Measurements from ENCODE around the gene LDLRAD3.

GRCh38 chr11:36215693-36216060 is 271.8 kb downstream of the LDLRAD3 start:
- TF ChIP-seq CTCF (IDR thresholded peaks at IDR 0.05 in 2 of 3, conservative IDR thresholded peaks at IDR 0.05 in 1 of 3; ENCODE audit: borderline replicate concordance in 1 of 3, insufficient read depth in 1 of 3, low read depth in 2 of 3, low read length in 2 of 3) (no peak), EZH2 (IDR thresholded peaks at IDR 0.05) (no peak), RAD21 (IDR thresholded peaks at IDR 0.05; ENCODE audit: low read depth) (no peak), YY1 (IDR thresholded peaks at IDR 0.05; ENCODE audit: extremely low read depth, insufficient replicate concordance, low read depth, low read length) (no peak), ZFX (IDR thresholded peaks at IDR 0.05) (no peak), EZH2phosphoT487 (IDR thresholded peaks at IDR 0.05; ENCODE audit: borderline replicate concordance) (no peak), POLR2A (IDR thresholded peaks at IDR 0.05; ENCODE audit: borderline replicate concordance, extremely low read depth, insufficient read depth, insufficient read length) (no peak), EGR1 (IDR thresholded peaks at IDR 0.05; ENCODE audit: low read depth) (no peak), ZNF274 (IDR thresholded peaks at IDR 0.05; ENCODE audit: low read depth, low read length) (no peak), SRF (IDR thresholded peaks at IDR 0.05; ENCODE audit: low read depth) (no peak)
- TF ChIP-seq, protein P1, sequence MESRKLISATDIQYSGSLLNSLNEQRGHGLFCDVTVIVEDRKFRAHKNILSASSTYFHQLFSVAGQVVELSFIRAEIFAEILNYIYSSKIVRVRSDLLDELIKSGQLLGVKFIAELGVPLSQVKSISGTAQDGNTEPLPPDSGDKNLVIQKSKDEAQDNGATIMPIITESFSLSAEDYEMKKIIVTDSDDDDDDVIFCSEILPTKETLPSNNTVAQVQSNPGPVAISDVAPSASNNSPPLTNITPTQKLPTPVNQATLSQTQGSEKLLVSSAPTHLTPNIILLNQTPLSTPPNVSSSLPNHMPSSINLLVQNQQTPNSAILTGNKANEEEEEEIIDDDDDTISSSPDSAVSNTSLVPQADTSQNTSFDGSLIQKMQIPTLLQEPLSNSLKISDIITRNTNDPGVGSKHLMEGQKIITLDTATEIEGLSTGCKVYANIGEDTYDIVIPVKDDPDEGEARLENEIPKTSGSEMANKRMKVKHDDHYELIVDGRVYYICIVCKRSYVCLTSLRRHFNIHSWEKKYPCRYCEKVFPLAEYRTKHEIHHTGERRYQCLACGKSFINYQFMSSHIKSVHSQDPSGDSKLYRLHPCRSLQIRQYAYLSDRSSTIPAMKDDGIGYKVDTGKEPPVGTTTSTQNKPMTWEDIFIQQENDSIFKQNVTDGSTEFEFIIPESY (IDR thresholded peaks at IDR 0.05; ENCODE audit: extremely low read depth, insufficient replicate concordance, low read length), result no peak
- TF ChIP-seq, protein P2, sequence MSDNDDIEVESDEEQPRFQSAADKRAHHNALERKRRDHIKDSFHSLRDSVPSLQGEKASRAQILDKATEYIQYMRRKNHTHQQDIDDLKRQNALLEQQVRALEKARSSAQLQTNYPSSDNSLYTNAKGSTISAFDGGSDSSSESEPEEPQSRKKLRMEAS (IDR thresholded peaks at IDR 0.05), result no peak
- TF ChIP-seq, protein P3, sequence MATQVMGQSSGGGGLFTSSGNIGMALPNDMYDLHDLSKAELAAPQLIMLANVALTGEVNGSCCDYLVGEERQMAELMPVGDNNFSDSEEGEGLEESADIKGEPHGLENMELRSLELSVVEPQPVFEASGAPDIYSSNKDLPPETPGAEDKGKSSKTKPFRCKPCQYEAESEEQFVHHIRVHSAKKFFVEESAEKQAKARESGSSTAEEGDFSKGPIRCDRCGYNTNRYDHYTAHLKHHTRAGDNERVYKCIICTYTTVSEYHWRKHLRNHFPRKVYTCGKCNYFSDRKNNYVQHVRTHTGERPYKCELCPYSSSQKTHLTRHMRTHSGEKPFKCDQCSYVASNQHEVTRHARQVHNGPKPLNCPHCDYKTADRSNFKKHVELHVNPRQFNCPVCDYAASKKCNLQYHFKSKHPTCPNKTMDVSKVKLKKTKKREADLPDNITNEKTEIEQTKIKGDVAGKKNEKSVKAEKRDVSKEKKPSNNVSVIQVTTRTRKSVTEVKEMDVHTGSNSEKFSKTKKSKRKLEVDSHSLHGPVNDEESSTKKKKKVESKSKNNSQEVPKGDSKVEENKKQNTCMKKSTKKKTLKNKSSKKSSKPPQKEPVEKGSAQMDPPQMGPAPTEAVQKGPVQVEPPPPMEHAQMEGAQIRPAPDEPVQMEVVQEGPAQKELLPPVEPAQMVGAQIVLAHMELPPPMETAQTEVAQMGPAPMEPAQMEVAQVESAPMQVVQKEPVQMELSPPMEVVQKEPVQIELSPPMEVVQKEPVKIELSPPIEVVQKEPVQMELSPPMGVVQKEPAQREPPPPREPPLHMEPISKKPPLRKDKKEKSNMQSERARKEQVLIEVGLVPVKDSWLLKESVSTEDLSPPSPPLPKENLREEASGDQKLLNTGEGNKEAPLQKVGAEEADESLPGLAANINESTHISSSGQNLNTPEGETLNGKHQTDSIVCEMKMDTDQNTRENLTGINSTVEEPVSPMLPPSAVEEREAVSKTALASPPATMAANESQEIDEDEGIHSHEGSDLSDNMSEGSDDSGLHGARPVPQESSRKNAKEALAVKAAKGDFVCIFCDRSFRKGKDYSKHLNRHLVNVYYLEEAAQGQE (IDR thresholded peaks at IDR 0.05; ENCODE audit: low read depth), result no peak
